ENCODE results near the gene DZANK1.
"Not testable (repeated sequence)": the region's sequence is repeated elsewhere in the genome, so short reads cannot be mapped to it uniquely, and the experiment has no call there.

DZANK1 gene

DNA sequence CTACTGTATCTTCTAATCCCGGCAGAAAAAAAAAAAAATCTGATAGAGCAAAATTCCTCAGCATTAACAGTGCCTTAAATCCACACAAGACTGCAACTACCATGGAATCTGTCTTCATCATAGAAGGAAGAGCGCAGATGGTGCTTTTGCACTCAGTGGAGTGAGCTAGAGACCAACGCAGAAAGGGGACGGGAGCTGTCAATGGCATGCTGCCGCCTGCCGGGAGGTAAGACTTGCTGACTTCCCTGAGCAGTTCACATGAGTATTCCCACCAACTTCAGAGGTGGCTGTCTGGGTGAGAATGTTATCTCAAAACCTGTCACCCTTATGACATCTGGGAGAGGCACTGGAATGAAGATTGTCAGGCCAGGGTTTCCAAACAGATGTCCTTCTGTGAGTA lies 35.6 kb downstream of the DZANK1 start:
- no peak for DNase-seq

DNA sequence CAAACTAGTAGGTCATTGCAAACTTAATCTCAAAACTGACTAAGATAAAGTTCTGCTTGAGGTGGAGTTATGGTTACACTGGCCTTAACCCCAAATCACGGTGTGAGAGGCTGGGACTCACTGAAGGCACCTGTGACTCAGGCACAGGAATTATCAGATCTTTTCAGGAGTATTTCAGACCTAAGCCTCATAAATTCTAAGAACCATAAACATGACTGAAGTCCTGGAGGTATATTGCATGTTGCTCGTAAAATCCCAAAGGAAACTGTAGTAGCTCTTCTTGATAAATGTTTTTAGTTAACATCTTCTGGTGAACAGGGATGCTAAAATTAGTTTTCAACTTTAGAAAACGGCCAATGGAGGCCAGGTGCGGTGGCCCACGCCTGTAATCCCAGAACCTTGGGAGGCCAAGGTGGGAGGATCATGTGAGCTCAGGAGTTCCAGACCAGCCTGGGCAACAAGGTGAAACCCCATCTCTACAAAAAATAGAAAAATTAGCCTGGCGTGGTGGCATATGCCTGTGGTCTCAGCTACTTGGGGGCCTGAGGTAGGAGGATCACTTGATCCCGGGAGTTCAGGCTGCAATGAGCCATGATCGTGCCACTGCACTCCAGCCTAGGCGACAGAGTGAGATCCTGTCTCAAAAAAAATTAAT lies 36.5 kb downstream of the DZANK1 start:
- no peak for DNase-seq

DNA sequence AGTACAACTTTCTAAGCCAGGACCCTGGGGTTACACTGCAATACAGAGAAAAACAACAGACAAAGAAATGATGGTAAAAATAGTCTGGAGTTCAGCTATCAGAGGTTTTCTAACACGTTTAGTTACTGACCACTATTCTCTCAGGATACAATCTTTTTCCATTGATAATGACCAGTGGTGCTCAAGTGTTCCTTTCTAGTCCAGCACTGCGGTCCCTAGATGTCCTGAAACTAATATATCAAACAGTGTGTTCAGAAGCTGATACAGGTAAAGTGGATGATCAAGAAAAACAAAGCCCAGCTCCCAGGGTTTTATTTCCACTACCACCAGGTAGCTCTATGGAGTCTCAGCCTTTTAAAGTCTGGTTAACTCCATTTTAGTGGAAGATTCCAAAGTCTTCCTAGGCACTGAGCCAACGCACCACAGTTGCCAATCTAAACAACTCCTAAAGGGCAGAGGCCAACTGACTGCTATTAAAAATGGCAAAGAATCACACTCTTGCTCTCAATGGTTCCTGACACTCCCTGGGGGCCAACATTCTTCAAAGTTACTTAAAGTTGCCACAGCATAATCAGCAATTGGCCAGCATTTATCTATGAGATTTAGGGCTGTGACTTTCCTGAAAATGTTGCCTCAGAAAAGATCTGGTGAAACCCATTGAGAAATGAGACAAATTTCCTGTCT lies 38.2 kb downstream of the DZANK1 start:
- DNase-seq: no peak

DNA sequence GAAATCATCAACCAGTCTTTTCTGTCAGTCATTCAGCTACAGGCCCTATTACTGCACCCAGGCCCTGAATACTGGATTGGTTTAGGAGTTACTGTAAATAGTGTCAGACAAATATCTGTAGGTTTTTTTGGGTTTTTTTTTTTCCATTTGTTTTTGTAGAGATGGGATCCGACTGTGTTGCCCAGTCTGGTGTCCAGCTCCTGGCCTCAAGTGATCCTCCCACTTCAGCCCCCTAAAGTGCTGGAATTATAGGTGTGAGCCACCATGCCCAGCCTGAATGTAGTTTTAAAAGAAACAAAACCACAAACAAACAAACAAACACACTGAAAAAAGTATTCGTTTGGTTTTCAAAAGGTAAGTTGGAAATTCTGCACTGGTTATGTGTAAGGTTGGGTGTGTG lies 39.6 kb downstream of the DZANK1 start:
- DNase-seq: no peak

DNA sequence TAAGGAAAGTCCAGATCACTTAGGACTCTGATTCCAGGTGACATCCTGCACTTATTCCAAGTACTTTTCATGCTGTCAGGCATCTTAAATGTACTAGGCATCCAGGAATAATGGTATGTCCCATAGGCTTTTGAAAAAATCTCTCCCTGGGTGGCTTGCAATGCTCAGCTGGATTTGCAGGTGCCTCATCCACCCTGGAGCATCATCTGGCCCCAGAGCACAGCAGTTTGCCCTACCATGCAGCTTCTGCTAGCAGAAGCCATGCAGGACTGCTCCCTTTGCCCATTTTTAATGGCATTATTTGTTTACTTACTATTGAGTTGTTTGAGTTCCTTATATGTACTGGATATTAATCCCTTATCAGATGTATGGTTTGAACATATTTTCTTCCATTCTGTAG lies 45.2 kb downstream of the DZANK1 start:
- DNase-seq: no peak

DNA sequence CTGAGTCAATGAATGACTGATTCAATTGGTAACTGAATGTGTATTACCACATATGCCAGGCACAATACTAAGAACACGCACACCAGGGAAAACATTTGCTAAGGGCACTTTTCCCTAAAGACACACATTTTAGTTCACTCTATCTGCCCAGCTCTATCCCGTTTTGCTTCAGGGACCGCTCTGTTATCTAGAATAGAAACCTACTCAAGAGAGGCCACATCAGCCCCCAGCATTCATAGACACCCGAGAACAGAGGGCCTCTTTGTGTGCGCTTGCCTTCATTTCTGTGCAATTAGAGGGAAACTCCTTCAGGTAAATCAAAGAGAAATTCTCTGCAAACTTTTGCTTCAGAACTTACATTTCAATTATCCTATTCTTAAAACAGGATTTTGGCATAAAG lies 50.3 kb downstream of the DZANK1 start:
- DNase-seq: no peak

DNA sequence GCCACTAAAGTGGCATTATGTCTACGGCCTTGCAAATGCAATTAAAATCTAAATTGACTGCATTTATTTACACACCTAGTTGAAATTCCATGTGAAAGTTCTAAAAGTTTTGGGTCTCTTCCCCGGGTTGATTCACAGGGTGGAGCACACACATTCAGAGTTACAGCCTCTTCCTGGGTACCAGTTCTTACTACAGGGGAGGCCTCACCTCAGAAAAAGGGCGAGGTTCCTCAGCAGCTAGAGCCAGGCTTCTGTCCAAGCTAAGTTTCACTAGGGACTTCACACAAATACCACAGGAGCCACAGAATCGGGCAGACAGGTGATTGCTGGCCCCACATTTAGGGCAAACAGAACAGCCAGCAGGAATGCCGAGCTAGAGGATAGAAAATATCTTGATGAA lies 52.7 kb downstream of the DZANK1 start:
- no peak for DNase-seq

DNA sequence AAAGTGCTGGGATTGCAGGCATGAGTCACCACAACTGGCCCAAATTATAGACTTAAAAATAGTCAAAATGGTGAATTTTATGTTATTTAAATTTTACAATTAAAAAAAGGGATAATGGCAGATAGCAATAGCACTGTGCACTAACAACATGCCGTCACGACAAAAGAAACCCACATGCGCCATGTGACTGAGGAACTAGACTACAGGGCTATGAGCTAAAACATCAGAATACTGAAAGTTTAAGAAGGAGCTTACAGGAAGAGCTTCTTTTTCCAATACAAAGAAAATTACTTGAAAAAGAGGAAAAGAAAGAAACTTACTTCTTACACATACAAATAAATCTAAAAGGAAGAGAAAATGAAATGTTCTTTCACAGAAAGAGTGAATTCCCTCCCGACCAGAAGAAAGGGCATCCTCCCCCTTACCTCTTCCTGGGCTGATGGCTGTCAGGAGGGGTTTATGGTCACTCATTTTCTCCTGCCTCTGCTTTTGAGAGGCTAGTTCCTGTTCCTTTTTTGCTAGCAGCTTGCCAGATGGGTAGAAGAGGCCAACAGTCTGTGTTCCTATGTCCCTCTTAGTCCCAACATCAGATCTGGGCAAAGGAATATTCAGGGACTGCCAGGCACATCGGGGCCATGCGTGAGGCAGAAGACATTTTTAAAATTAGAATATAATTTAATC lies 54.5 kb downstream of the DZANK1 start:
- no peak for DNase-seq

DNA sequence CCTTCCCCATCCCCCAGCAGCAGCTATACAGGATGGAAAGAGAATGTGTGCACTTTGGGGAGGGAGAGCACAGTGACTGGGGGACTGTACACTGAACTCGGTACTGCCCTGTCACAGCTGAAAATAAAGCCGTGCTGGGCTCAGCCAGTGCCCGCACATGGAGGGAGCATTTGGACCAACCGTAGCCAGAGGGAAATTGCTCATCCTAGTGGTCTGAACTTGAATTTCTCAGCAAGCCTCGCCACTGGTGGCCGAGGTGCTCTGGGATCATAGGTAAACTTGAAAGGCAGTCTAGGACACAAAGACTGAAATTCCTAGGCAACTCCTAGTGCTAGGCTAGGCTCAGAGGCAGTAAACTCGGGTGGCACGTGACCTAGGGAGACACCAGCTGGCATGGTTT lies 61.0 kb downstream of the DZANK1 start:
- DNase-seq: no peak

DNA sequence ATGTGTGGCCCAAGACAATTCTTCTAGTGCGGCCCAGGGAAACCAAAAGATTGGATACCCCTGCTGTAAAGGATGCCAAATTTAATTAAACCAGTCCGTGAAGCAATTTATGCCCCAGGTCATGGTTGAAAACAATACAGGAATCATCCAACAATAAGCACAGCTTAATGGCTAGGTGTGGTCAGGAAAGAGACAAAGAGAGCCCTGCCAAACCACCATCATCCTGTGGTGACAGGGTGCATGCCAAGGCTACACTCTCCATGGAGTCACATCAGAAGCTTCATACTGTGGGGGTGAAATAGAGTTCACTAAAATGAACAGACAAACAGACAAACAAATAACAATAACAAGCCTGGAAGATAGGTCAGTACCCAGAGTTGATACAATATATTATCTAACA lies 62.7 kb downstream of the DZANK1 start:
- DNase-seq: no peak

DNA sequence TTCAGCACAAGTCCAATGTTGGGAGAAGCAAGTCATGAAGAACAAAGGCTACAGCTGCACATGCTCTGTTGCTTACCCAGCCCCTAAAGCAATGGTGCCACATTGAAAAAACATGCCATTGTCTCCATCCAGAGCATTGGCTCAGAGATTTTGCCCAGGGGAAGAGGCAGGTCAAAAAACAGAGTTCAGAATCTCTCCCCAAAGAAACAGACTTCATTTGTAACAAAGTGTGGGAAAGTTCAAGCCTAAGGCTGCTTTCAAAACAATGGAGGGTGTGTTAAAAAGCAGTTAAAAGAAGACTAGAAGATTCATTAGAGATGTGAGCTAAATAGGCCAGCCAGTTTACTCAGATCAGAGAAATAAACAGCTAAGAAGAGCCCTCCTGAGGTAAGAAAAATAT lies 63.6 kb downstream of the DZANK1 start:
- no peak for DNase-seq

DNA sequence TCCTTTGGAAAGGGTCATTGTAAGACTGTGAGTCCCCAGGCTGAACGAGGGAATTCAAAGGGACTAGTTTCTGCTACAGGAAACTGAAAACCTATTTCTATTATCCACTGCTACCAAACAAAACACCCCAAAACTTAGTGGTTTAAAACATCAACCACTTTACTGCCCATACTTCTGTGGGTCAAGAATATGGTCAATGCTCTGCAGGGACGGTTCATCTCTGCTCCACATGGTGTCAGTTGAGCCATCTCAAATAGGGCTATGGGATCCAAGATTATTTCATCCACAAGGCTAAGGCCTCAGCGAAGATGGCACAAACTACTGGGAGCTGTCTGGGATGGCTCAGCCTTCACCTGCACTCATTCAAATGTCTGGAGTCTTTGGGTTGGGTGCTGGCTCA lies 65.5 kb downstream of the DZANK1 start:
- no peak for DNase-seq

DNA sequence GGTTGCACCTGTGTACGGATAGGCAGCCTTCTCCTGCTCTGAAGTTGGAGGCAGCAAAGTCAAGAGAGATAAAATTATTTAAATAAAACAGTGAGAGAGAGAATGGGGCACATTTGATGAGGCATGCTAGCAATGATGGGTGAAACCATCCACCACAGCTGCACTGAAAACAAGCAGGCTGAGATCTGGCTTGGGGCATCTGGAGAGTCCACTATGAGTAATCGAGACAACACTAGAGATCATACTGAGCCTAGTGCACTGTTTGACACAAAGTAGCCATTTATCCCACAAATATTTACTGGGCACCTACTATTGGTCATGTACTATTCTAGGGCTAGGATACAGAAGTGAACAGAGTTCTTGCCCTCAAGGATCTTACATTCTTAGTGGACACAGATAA lies 66.4 kb downstream of the DZANK1 start:
- DNase-seq: no peak

DNA sequence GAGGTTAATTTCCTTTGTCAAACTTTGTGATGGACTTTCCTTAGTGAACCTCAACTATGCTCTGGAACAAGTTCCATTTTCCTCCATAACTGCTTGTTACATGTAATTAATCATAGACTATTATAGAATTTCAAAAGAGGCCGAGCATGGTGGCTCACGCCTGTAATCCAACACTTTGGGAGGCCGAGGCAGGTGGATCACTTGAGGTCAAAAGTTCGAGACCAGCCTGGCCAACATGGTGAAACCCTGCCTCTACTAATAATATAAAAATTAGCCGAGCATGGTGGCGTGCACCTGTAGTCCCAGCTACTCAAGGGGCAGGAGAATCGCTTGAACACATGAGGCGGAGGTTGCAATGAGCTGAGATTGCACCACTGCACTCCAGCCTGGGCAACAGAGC lies 68.1 kb downstream of the DZANK1 start:
- not testable (repeated sequence) for DNase-seq

DNA sequence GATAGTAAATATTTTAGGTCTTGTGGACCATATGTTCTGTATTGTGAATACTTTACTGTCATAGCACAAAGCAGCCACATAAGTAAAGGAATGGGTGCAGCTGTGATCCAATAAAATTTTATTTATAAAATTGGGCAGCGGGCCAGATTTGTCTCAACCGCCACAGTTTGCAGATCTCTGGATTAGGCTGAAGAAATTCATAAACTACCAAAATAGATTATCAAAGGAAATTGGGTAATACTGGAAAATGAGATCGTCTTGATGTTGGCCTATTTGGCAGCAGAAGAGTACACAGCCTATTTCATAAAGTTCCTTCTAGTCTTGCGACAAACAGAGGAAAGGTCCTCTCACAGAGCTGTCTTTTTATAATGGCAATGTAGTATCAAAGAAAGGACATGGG lies 69.8 kb downstream of the DZANK1 start:
- no peak for DNase-seq

DNA sequence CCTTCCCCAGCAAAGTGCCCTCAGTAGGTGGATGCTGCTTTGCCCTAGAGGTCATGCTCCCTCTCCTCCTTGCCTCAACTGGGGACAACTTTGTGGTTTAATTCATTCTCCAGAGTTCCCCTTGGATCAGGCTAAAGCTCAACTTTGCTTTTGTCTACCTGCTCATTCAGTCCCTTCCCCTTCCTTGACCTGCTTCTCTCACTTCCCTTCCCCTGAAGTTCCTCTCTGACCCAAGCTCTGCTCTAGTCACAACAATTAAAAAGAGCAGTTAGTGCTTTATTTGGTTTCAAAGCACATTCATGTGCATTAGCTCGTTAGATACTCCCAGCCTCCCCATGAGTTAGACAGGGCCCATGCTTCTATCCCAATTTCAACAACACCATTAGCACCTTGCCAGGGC lies 71.3 kb downstream of the DZANK1 start:
- no peak for DNase-seq

DNA sequence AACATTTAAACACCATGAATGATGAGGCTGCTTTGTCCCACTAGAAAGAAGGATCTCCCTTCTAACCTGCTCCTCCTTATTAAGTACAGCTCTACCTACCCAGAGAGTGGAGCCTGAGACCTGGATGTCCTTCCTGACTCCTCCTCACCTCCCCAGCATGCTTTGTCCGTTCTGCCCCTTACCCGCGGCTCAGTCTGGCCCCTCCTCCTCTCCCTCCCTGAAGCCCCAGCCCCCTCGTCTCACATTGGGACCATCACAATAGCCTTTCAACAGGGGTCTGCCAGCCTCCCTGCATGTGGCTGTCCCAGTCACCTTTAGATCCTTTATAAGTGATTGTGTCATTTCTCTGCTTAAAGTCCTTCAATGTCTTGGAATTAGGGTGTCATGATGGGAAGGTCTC lies 72.5 kb downstream of the DZANK1 start:
- no peak for DNase-seq

DNA sequence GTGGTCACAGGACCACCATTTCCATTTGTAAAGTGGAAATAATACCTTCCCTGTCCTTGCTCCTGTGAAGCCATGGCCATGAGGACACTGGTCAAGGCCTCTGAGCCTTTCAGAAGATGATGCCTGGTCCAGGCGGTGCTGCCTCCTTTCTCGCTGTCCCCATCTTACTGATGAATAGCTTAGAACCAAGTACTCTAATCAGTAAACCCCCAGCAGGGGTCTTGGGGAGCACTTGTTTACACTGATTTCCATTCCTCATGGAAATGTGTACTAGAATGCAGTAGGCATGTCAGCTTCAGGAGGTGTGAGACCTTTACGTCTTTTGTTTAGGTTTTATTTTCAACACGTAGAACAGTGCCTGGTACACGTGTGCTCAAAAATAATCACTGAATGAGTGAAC lies 75.1 kb downstream of the DZANK1 start:
- DNase-seq: no peak

DNA sequence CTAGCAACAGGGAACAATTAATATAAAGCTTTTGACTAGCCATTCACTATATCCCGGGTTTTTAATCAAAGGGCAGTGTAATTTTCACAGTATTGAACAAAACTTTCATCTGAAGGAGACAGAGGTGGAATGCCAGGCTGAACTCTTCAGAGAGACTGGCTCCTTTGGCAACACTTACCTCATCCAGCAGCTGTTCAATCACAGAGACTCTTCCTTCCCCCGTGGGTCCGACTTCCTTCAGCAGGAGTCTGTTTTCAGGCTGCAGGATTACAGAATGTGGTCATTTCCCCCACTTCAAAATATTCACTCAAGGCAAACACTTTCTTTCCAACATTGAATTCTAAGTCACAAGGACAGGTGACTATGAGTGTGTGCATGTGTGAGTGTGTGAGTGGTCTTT lies 76.6 kb downstream of the DZANK1 start:
- no peak for DNase-seq

DNA sequence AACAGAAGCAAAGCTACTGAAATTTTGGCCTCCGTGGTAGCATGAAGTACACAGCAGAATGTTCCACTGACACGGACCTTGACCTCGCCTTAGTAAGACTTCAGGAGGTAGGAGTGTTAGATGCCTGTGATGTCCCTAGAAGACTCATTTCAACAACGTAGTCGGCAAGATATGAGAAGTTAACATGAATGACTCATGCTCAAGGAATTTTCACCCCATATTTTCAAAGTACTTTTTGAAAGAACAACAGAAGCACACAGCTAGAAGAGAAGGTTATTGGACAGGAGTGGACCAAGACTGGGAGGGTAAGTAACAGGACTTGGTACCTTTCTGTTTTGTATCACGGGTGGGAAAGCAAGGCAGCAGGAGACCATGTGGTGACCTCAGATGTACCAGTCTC lies 78.0 kb downstream of the DZANK1 start:
- no peak for DNase-seq

DNA sequence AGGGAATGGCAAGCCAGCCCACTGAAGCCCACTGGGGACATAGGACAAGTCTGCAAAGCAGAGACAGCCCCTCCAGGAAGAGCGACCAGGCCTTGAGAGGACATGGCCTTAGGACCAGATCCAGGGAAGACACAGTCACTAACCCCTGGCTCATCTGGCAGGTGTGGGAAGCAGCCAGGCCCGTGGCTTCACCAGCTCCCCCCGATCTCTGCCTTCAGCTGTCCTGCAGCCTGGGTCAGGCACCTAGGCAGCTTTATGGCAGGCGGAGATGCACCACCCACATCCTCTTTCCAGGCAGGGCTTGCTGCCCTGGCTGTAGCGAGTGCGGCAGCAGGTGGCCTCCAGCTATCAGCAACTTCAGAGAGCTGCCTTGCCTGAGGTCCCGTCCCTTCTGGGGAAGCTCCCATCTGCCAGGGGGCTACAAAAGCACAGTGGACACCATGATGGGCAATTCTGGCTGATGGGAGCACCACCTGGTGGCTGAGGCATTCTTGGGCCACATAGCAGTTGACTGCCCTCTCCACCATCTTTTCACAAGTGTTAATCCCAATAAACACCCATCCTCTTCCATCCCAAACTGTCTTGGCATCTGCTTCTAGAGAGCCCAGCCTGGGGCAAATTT lies 85.8 kb downstream of the DZANK1 start:
- DNase-seq: no peak

DNA sequence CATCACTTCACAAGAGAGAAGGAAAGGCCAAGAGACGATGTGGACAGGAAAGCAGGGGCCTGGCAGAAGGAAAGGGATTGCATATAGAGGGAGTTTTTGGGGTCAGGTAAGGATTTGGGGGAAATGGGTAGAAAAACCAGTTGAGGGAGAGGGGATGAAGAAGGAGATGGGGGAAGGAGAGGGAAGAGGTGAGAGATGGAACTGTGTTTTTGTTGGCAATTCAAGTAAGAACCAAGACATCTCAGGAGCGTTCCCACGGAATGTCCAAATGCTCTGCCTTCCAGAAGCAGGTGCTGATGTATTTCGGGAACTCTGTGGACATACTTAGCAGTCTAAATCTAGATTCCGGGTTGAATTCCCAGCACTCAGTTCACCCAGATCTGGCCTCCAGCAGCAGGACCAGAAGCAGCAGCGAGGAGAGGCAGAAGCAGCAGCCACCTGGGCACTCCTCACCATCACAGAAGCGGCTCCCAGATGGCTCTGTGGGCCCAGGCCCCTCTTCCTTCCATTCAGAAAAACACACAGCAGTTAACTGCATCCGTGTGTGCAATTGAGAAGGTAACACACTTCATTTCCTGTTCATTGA lies 88.8 kb downstream of the DZANK1 start:
- DNase-seq: no peak

DNA sequence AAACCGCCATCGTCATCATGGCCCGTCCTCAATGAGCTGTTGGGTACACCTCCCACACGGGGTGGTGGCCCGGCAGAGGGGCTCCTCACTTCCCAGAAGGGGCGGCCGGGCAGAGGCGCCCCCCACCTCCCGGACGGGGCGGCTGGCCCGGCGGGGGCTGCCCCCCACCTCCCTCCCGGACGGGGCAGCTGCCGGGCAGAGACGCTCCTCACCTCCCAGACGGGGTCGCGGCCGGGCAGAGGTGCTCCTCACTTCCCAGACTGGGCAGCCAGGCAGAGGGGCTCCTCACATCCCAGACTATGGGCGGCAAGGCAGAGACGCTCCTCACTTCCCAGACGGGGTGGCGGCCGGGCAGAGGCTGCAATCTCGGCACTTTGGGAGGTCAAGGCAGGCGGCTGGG lies 91.3 kb downstream of the DZANK1 start:
- not testable (repeated sequence) for DNase-seq

DNA sequence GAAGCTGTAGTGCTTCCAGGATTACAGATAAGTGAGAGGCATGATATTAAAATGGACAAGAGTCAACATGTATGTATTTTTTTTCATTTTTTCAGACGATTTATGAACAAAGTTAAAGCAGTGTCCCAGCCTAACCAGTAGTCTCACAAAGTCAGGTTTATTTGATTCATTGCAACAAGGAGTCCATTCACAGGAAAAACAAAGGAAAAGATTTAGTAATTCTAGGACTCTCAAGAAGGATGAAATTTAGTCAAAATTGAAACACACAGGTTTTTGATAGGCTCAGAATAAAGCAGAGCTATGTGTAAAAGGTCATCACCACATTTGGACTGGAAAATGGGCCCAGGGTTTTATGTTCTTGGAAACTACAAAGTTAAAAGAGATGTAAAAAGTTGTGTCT lies 94.5 kb downstream of the DZANK1 start:
- DNase-seq: no peak
